GM20000 (cell line): ENCODE data around the gene AFG3L2.

Experiments
- DNase-seq: peaks from one replicate; pipeline ENCODE4 v3.0.0; 2012; ENCODE audit warnings: low spot score
- CTCF ChIP-seq: IDR thresholded peaks from 2 replicates; pipeline ENCODE4 v1.5.1; 2012; ENCODE audit warnings: mild to moderate bottlenecking, control low read depth; ENCODE audit errors: extremely low read depth, missing control alignments

The AFG3L2 gene

GRCh38 chr18:12347895-12348294, 29.1 kb downstream of the AFG3L2 start:
- DNase-seq: no peak
- no peak for TF ChIP-seq CTCF

- DNase-seq: no peak
These were observed 30.8 kb downstream of the AFG3L2 start for GRCh38 chr18:12346240-12346565.

GRCh38 chr18:12345491-12346239, 31.4 kb downstream of the AFG3L2 start:
- TF ChIP-seq CTCF: no peak
- DNase-seq: no peak

More at GRCh38 chr18:12346240-12346565, 30.8 kb downstream of the AFG3L2 start:
- TF ChIP-seq CTCF: no peak

- TF ChIP-seq CTCF: no peak
- DNase-seq: no peak
These were observed 34.4 kb downstream of the AFG3L2 start for GRCh38 chr18:12342661-12343060.

GRCh38 chr18:12340945-12341660, 35.9 kb downstream of the AFG3L2 start:
- DNase-seq: no peak
- no peak for TF ChIP-seq CTCF

GRCh38 chr18:12338382-12338781, 38.6 kb downstream of the AFG3L2 start:
- no peak for TF ChIP-seq CTCF

GRCh38 chr18:12336887-12337286, 40.1 kb downstream of the AFG3L2 start:
- DNase-seq: no peak
- no peak for TF ChIP-seq CTCF

More at GRCh38 chr18:12338382-12338781, 38.6 kb downstream of the AFG3L2 start:
- no peak for DNase-seq
